ENCODE data around the gene NIM1K. TPM values are rescaled to one million over a fixed set of nuclear protein-coding genes. Genes with fewer than 3 reads are reported as not detected.
A peak's percentile ranks its signal among the peaks of the same experiment; 100 is the strongest.

NIM1K gene
- polyA plus RNA-seq, 1 of the 3 experiments (the other 2 are of a cell fraction): 0.16 TPM

DNA sequence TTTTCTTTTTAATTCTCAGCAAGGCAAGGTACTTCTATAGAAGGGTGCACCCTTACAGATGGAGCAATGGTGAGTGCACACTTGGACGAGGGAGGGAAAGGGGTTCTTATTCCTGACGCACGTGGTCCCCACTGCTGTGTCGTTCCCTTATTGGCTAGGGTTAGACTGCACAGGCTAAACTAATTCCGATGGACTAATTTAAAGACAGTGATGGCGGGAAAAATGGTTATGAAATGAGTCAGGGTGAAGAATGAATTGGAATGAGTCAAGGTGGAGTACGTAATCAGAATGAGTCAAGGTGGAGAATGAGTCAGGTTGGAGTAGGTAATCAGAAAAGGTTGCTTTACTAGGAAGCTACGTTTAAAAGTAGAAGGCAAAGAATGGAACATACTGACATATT is 123.2 kb downstream of the NIM1K start:
- Histone ChIP-seq H3K36me3 (replicated peaks in 1 of 2; ENCODE audit: control insufficient read depth in 1 of 2, insufficient read depth in 2 of 2, low read length in 1 of 2) (peaks cover 1 to 7% of the 10 kb centered on the region in 2 experiments), H3K27ac (ENCODE audit: low read depth in 2 of 2, low read length in 1 of 2) (no peak overlapping the region), H4K20me1 (ENCODE audit: insufficient read depth) (peaks cover 7% of the 10 kb centered on the region; the same call in 1 of the 2 replicates), H2AFZ (ENCODE audit: low read depth) (no peak overlapping the region), H3K4me1 (ENCODE audit: control insufficient read depth in 1 of 2, insufficient read depth in 2 of 2, low read depth in 1 of 2, low read length in 1 of 2) (peaks cover 13 to 14% of the 10 kb centered on the region in 2 experiments; a peak in 3 of 4 replicates), H3F3A (replicated peaks; ENCODE audit: insufficient read depth) (no peaks in the 10 kb centered on the region), H3K9me3 (no peaks in the 10 kb centered on the region), H3K9ac (no peak overlapping the region), H3K4me2 (no peak overlapping the region), H3K4me3 (ENCODE audit: low read depth in 2 of 2, low read length in 1 of 2) (no peak overlapping the region), H3K27me3 (ENCODE audit: insufficient read depth) (peaks cover 4% of the 10 kb centered on the region; the same call in 1 of the 2 replicates), H3K9me2 (no peaks in the 10 kb centered on the region), H3K79me2 (ENCODE audit: insufficient read depth) (peaks cover 28% of the 10 kb centered on the region)
- 67% methylated on average over 8 of the region's 8 CpGs for WGBS (ENCODE audit: low lambda C conversion rate)
- ChIA-PET CTCF (no interaction called here), POLR2A (no interaction called here)
- DNase-seq: no peak
- TF ChIP-seq SMC3 (IDR thresholded peaks at IDR 0.05; ENCODE audit: low read depth, low read length) (no peak), FOSL2 (IDR thresholded peaks at IDR 0.05; ENCODE audit: borderline replicate concordance, low read depth) (peak; percentile 14; the same call in 1 of the 2 replicates)

DNA sequence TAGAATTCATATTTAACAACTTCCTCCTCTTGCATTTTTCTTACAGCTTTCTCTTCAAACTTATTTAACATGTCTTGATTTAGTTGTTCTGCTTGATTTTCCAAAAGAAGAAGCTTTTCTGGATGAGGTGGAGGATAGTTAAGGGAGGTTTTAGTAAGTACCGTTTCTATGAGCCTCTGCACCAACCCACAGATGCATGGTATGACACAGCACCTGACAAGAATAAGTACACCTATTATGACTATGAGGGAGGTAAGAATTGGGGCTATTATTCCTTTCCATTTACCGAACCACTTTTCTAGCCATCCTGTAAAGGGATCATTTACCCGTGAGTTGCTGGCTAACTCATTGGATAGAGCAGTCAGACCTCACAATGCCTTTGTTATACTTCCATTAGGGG is 123.7 kb downstream of the NIM1K start:
- 0 out of 2 replicates have a peak, but pooled peaks cover 7% of the 10 kb centered on the region for H4K20me1 ChIP-seq (ENCODE audit: insufficient read depth)
- H3K9ac ChIP-seq: no peak overlapping the region
- WGBS (ENCODE audit: low lambda C conversion rate): 77% methylated on average over 3 of the region's 3 CpGs
- peaks cover 0 to 7% of the 10 kb centered on the region in 2 experiments for H3K36me3 ChIP-seq (replicated peaks in 1 of 2; ENCODE audit: control insufficient read depth in 1 of 2, insufficient read depth in 2 of 2, low read length in 1 of 2)
- peaks cover 24% of the 10 kb centered on the region for H3K79me2 ChIP-seq (ENCODE audit: insufficient read depth)
- no peak overlapping the region for H3K4me2 ChIP-seq
- peaks cover 13 to 14% of the 10 kb centered on the region in 2 experiments; a peak in 3 of 4 replicates for H3K4me1 ChIP-seq (ENCODE audit: control insufficient read depth in 1 of 2, insufficient read depth in 2 of 2, low read depth in 1 of 2, low read length in 1 of 2)
- POLR2A ChIA-PET: no interaction called here
- H3F3A ChIP-seq (replicated peaks; ENCODE audit: insufficient read depth): no peaks in the 10 kb centered on the region
- H3K27ac ChIP-seq (ENCODE audit: low read depth in 2 of 2, low read length in 1 of 2): no peak overlapping the region
- no peaks in the 10 kb centered on the region for H3K9me2 ChIP-seq
- no peak overlapping the region for H2AFZ ChIP-seq (ENCODE audit: low read depth)
- H3K9me3 ChIP-seq: no peaks in the 10 kb centered on the region
- TF ChIP-seq, protein P1, sequence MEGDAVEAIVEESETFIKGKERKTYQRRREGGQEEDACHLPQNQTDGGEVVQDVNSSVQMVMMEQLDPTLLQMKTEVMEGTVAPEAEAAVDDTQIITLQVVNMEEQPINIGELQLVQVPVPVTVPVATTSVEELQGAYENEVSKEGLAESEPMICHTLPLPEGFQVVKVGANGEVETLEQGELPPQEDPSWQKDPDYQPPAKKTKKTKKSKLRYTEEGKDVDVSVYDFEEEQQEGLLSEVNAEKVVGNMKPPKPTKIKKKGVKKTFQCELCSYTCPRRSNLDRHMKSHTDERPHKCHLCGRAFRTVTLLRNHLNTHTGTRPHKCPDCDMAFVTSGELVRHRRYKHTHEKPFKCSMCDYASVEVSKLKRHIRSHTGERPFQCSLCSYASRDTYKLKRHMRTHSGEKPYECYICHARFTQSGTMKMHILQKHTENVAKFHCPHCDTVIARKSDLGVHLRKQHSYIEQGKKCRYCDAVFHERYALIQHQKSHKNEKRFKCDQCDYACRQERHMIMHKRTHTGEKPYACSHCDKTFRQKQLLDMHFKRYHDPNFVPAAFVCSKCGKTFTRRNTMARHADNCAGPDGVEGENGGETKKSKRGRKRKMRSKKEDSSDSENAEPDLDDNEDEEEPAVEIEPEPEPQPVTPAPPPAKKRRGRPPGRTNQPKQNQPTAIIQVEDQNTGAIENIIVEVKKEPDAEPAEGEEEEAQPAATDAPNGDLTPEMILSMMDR (IDR thresholded peaks at IDR 0.05): no peak
- no peak for TF ChIP-seq RCOR1 (IDR thresholded peaks at IDR 0.05; ENCODE audit: low read length)
- TF ChIP-seq, protein P2, sequence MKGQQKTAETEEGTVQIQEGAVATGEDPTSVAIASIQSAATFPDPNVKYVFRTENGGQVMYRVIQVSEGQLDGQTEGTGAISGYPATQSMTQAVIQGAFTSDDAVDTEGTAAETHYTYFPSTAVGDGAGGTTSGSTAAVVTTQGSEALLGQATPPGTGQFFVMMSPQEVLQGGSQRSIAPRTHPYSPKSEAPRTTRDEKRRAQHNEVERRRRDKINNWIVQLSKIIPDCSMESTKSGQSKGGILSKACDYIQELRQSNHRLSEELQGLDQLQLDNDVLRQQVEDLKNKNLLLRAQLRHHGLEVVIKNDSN (IDR thresholded peaks at IDR 0.05; ENCODE audit: borderline replicate concordance, low read depth): no peak
- TF ChIP-seq SIN3A (IDR thresholded peaks at IDR 0.05; ENCODE audit: borderline replicate concordance, low read depth, low read length): no peak
- no peak for TF ChIP-seq TAF1 (IDR thresholded peaks at IDR 0.05; ENCODE audit: borderline replicate concordance, low read depth, low read length)
- no peak for TF ChIP-seq SMC3 (IDR thresholded peaks at IDR 0.05; ENCODE audit: low read depth, low read length)
- TF ChIP-seq, protein P3, sequence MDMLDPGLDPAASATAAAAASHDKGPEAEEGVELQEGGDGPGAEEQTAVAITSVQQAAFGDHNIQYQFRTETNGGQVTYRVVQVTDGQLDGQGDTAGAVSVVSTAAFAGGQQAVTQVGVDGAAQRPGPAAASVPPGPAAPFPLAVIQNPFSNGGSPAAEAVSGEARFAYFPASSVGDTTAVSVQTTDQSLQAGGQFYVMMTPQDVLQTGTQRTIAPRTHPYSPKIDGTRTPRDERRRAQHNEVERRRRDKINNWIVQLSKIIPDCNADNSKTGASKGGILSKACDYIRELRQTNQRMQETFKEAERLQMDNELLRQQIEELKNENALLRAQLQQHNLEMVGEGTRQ (IDR thresholded peaks at IDR 0.05; ENCODE audit: borderline replicate concordance, low read depth, low read length): no peak
- TF ChIP-seq TEAD4 (IDR thresholded peaks at IDR 0.05; ENCODE audit: borderline replicate concordance, insufficient read depth): no peak
- no peak for TF ChIP-seq POLR2AphosphoS5 (IDR thresholded peaks at IDR 0.05; ENCODE audit: low read depth, low read length)
- TF ChIP-seq, protein P4, sequence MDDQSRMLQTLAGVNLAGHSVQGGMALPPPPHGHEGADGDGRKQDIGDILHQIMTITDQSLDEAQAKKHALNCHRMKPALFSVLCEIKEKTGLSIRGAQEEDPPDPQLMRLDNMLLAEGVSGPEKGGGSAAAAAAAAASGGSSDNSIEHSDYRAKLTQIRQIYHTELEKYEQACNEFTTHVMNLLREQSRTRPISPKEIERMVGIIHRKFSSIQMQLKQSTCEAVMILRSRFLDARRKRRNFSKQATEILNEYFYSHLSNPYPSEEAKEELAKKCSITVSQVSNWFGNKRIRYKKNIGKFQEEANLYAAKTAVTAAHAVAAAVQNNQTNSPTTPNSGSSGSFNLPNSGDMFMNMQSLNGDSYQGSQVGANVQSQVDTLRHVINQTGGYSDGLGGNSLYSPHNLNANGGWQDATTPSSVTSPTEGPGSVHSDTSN (IDR thresholded peaks at IDR 0.05): no peak
- no peak for TF ChIP-seq EP300 (IDR thresholded peaks at IDR 0.05; ENCODE audit: borderline replicate concordance in 1 of 2, low read depth in 1 of 2, low read length in 1 of 2)
- TF ChIP-seq, protein P5, sequence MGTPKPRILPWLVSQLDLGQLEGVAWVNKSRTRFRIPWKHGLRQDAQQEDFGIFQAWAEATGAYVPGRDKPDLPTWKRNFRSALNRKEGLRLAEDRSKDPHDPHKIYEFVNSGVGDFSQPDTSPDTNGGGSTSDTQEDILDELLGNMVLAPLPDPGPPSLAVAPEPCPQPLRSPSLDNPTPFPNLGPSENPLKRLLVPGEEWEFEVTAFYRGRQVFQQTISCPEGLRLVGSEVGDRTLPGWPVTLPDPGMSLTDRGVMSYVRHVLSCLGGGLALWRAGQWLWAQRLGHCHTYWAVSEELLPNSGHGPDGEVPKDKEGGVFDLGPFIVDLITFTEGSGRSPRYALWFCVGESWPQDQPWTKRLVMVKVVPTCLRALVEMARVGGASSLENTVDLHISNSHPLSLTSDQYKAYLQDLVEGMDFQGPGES (IDR thresholded peaks at IDR 0.05; ENCODE audit: low read depth, low read length): no peak
- H3K4me3 ChIP-seq (ENCODE audit: low read depth in 2 of 2, low read length in 1 of 2): no peak overlapping the region
- peaks cover 4% of the 10 kb centered on the region; the same call in 1 of the 2 replicates for H3K27me3 ChIP-seq (ENCODE audit: insufficient read depth)
- no peak for DNase-seq
- CTCF ChIA-PET: no interaction called here
